Osteoblast (primary cell): ENCODE measurements around the gene KIRREL3. TPM values are rescaled to one million over a fixed set of nuclear protein-coding genes. Genes with fewer than 3 reads are reported as not detected.
A peak's percentile ranks its signal among the peaks of the same experiment; 100 is the strongest.
"Not testable (repeated sequence)": the region's sequence is repeated elsewhere in the genome, so short reads cannot be mapped to it uniquely, and the experiment has no call there.

ENCODE experiments used
- DNase-seq: peaks from one replicate; pipeline ENCODE4 v3.0.0; 2011; ENCODE audit warnings: low spot score, mixed read lengths; ENCODE audit not compliant: insufficient read length; ENCODE audit errors: missing footprints
- H2AFZ ChIP-seq: 2 replicates; pipeline ENCODE4 v1.6.0; 2011; ENCODE audit warnings: mild to moderate bottlenecking, low read length
- H3K27ac ChIP-seq: 2 replicates; pipeline ENCODE4 v1.5.1; 2011; ENCODE audit warnings: mild to moderate bottlenecking, low read depth, low read length, moderate library complexity
- H3K27me3 ChIP-seq: 2 replicates; pipeline ENCODE4 v1.6.0; 2012; ENCODE audit warnings: mild to moderate bottlenecking, control low read depth, inconsistent platforms, low read length, moderate library complexity; ENCODE audit not compliant: insufficient read depth
- H3K36me3 ChIP-seq: 2 replicates; pipeline ENCODE4 v1.5.1; 2011; ENCODE audit warnings: mild to moderate bottlenecking, low read length, control low read depth, moderate library complexity; ENCODE audit not compliant: insufficient read depth
- H3K4me1 ChIP-seq: 2 replicates; pipeline ENCODE4 v1.5.1; 2011; ENCODE audit warnings: mild to moderate bottlenecking, low read length, control low read depth, moderate library complexity; ENCODE audit not compliant: insufficient read depth
- H3K4me2 ChIP-seq: 2 replicates; pipeline ENCODE4 v1.6.0; 2011; ENCODE audit warnings: mild to moderate bottlenecking, low read length; ENCODE audit not compliant: insufficient read depth
- H3K4me3 ChIP-seq: fragments of 200-600 bp; sonication (generic); 3 replicates; pipeline ENCODE4 v1.5.1; 2012; ENCODE audit warnings: mild to moderate bottlenecking, low read length, inconsistent platforms; ENCODE audit not compliant: insufficient read depth
- H3K79me2 ChIP-seq: 2 replicates; pipeline ENCODE4 v1.6.0; 2012; ENCODE audit warnings: mild to moderate bottlenecking, low read length, control low read depth, inconsistent platforms; ENCODE audit not compliant: insufficient read depth
- H3K9me3 ChIP-seq: 2 replicates; pipeline ENCODE4 v1.5.1; 2011; ENCODE audit warnings: low read depth, low read length, control low read depth
- H4K20me1 ChIP-seq: 2 replicates; pipeline ENCODE4 v1.6.0; 2012; ENCODE audit warnings: mild to moderate bottlenecking, low read length, control low read depth; ENCODE audit not compliant: insufficient read depth
- CTCF ChIP-seq: IDR thresholded peaks from 2 replicates; pipeline ENCODE4 v1.5.1; 2011; ENCODE audit warnings: mild to moderate bottlenecking, low read depth, low read length, moderate library complexity; ENCODE audit errors: extremely low read depth
- total RNA-seq: library from RNA; depleted of rRNA; stranded (reverse); fragments of >200 nt; gene quantifications from 2 replicates; pipeline ENCODE4 v1.2.3, GENCODE V29; 2012

The KIRREL3 gene
- total RNA-seq, 1 donor = 3.6 TPM

GRCh38 chr11:126380909-126381308 is 619.7 kb downstream of the KIRREL3 start:
- no peaks in the 10 kb centered on the region for H3K36me3 ChIP-seq
- no peak overlapping the region for H3K4me3 ChIP-seq
- no peak overlapping the region for H2AFZ ChIP-seq
- DNase-seq = no peak
- no peaks in the 10 kb centered on the region for H3K9me3 ChIP-seq
- H3K4me2 ChIP-seq = no peak overlapping the region
- H4K20me1 ChIP-seq = peaks cover 21% of the 10 kb centered on the region
- peaks cover 24% of the 10 kb centered on the region for H3K79me2 ChIP-seq
- H3K27ac ChIP-seq = no peak overlapping the region
- H3K27me3 ChIP-seq = no peaks in the 10 kb centered on the region
- TF ChIP-seq CTCF = no peak
- no peaks in the 10 kb centered on the region for H3K4me1 ChIP-seq

GRCh38 chr11:126378763-126379162 is 621.8 kb downstream of the KIRREL3 start:
- H4K20me1 ChIP-seq = peaks cover 23% of the 10 kb centered on the region
- H3K36me3 ChIP-seq = no peaks in the 10 kb centered on the region
- H3K4me1 ChIP-seq = no peaks in the 10 kb centered on the region
- H3K9me3 ChIP-seq = no peaks in the 10 kb centered on the region
- no peak overlapping the region for H2AFZ ChIP-seq
- H3K79me2 ChIP-seq = peaks cover 30% of the 10 kb centered on the region
- no peak overlapping the region for H3K4me2 ChIP-seq
- no peak for TF ChIP-seq CTCF
- H3K27ac ChIP-seq = no peak overlapping the region
- H3K4me3 ChIP-seq = no peak overlapping the region
- DNase-seq = no peak
- H3K27me3 ChIP-seq = no peaks in the 10 kb centered on the region

GRCh38 chr11:126375726-126376125 is 624.8 kb downstream of the KIRREL3 start:
- Histone ChIP-seq H2AFZ (no peak overlapping the region), H3K27ac (no peak overlapping the region), H3K4me3 (no peak overlapping the region), H3K27me3 (no peaks in the 10 kb centered on the region), H4K20me1 (peaks cover 41% of the 10 kb centered on the region), H3K9me3 (no peaks in the 10 kb centered on the region), H3K4me1 (peaks cover 7% of the 10 kb centered on the region), H3K36me3 (no peaks in the 10 kb centered on the region), H3K4me2 (no peak overlapping the region), H3K79me2 (peaks cover 47% of the 10 kb centered on the region)
- no peak for TF ChIP-seq CTCF
- no peak for DNase-seq

GRCh38 chr11:126374562-126375300 is 625.8 kb downstream of the KIRREL3 start:
- peaks cover 34% of the 10 kb centered on the region for H4K20me1 ChIP-seq

GRCh38 chr11:126373389-126374066 is 627.0 kb downstream of the KIRREL3 start:
- peak; percentile 47 for DNase-seq
- not testable (repeated sequence) for H3K4me2 ChIP-seq, H3K9me3 ChIP-seq, H2AFZ ChIP-seq, H3K4me1 ChIP-seq, H3K36me3 ChIP-seq, H3K4me3 ChIP-seq, H3K27ac ChIP-seq, H3K27me3 ChIP-seq
- Histone ChIP-seq H4K20me1 (peaks cover 31% of the 10 kb centered on the region), H3K79me2 (peaks cover 34% of the 10 kb centered on the region)

More at GRCh38 chr11:126374562-126375300, 625.8 kb downstream of the KIRREL3 start:
- not testable (repeated sequence) for H3K27me3 ChIP-seq, H3K4me2 ChIP-seq, H3K9me3 ChIP-seq, H2AFZ ChIP-seq, H3K36me3 ChIP-seq, H3K4me1 ChIP-seq, H3K4me3 ChIP-seq, H3K27ac ChIP-seq
- peaks cover 40% of the 10 kb centered on the region for H3K79me2 ChIP-seq
- peak; percentile 62 for DNase-seq
